OCI-LY3 (cell line): ENCODE measurements around the gene ADGRL2.

Experiments
- EZH2phosphoT487 ChIP-seq: fragments of 200-600 bp; shearing (Covaris generic); IDR thresholded peaks from 2 replicates; pipeline ENCODE4 v1.6.1; 2018; ENCODE audit warnings: antibody characterized with exemption, mixed run types, low read depth
- TF ChIP-seq, protein P1 (sequence below): fragments of 200-600, 300-600 bp; sonication (generic); IDR thresholded peaks from 2 replicates; pipeline ENCODE4 v1.5.1; 2014; ENCODE audit warnings: antibody characterized with exemption, low read length, low read depth

DNA sequence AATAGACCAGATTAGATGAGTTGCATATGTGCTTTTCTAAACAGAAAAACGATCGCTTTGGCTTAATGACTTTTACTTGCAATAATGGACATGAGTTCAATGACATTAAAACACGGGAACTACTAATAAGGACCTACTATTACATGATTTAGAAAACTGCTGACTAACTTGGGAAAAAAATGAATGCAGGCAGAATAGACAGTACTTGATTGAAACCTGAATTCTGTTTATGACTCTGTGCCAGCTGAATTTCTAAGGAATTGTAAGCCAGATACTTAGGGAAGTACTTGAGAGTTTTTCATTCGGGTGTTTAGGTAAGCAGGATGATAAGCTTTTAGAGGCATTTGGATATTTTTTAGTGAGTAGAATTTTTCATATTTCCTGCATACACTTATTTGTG lies 12.0 kb downstream of the ADGRL2 start:
- TF ChIP-seq, protein P1, sequence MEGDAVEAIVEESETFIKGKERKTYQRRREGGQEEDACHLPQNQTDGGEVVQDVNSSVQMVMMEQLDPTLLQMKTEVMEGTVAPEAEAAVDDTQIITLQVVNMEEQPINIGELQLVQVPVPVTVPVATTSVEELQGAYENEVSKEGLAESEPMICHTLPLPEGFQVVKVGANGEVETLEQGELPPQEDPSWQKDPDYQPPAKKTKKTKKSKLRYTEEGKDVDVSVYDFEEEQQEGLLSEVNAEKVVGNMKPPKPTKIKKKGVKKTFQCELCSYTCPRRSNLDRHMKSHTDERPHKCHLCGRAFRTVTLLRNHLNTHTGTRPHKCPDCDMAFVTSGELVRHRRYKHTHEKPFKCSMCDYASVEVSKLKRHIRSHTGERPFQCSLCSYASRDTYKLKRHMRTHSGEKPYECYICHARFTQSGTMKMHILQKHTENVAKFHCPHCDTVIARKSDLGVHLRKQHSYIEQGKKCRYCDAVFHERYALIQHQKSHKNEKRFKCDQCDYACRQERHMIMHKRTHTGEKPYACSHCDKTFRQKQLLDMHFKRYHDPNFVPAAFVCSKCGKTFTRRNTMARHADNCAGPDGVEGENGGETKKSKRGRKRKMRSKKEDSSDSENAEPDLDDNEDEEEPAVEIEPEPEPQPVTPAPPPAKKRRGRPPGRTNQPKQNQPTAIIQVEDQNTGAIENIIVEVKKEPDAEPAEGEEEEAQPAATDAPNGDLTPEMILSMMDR: no peak
- no peak for TF ChIP-seq EZH2phosphoT487
